Vagina (tissue), 2 donors: ENCODE measurements around the gene ZSCAN26.

ENCODE experiments used
- CTCF ChIP-seq, 3 experiments: fragments of 450-650 bp in 2 of 3; fragments of 200-600 bp in 1 of 3; sonication (generic) in 1 of 3; IDR thresholded peaks; one replicate each; pipeline ENCODE4 v1.5.1; 2017 to 2019; ENCODE audit warnings: antibody characterized with exemption in 3 of 3, mild to moderate bottlenecking in 2 of 3, moderate library complexity in 2 of 3
- POLR2A ChIP-seq, 2 donors: fragments of 450-650 bp; IDR thresholded peaks; one replicate each; pipeline ENCODE4 v1.6.1; 2017; ENCODE audit warnings: antibody characterized with exemption in 2 of 2, mild to moderate bottlenecking in 2 of 2, moderate library complexity in 2 of 2

GRCh38 chr6:28220257-28221133 is 46.4 kb upstream of the ZSCAN26 start:
- no peak for TF ChIP-seq POLR2A (IDR thresholded peaks at IDR 0.05)
- TF ChIP-seq CTCF (IDR thresholded peaks at IDR 0.05): no peak
